HepG2 (cell line): ENCODE measurements around the gene SLC9C2. TPM values are rescaled to one million over a fixed set of nuclear protein-coding genes. Genes with fewer than 3 reads are reported as not detected.

ENCODE experiments used
- ATAC-seq: fragments of 200-7000 bp; cut with Tn5 transposase; 3 replicates; pipeline ENCODE4 v1.9.1; 2020; ENCODE audit warnings: mild to moderate bottlenecking, moderate library complexity
- BruUV-seq: library from RNA; stranded (reverse); fragments of 400-500 nt; replicated peaks from 2 replicates; lab custom pipeline; 2021; lab: Mats Ljungman, UMichigan
- CTCF ChIA-PET: fragments of 300-600 bp; formaldehyde crosslinking; extraction: SDS; loops from one replicate; lab custom pipeline; 2021; ENCODE audit warnings: low total read pairs, inconsistent platforms, low intra/inter-chr PET ratio; lab: Yijun Ruan, JAX
- POLR2A ChIA-PET: fragments of 350-600 bp; sonication (Branson Sonifier 250); formaldehyde crosslinking; loops from one replicate; lab custom pipeline; 2020; ENCODE audit warnings: antibody characterized with exemption, inconsistent platforms; lab: Yijun Ruan, JAX
- DNase-seq: peaks from one replicate; pipeline ENCODE4 v3.0.0-alpha.2; 2015; ENCODE audit warnings: low spot score
- FAIRE-seq: peaks from 3 replicates; lab custom pipeline; 2011; peaks lifted over from hg19 to GRCh38; lab: Jason Lieb, UNC
- H2AFZ ChIP-seq: one replicate; pipeline ENCODE4 v1.6.1; 2011; ENCODE audit warnings: low read length, inconsistent platforms
- H3K27ac ChIP-seq: fragments of 300-600 bp; 3 replicates; pipeline ENCODE4 v1.8.0; 2011; ENCODE audit warnings: mixed run types, mild to moderate bottlenecking, mixed read lengths, low read length, inconsistent platforms; ENCODE audit not compliant: insufficient read depth; ENCODE audit errors: extremely low read length
- H3K27me3 ChIP-seq, 2 experiments: fragments of 200-600 bp in 1 of 2; 2 replicates in 1 of 2; 3 replicates in 1 of 2; pipeline versions ENCODE4 v1.6.0 to v1.8.0; 2011; ENCODE audit warnings: low read length in 2 of 2, mild to moderate bottlenecking in 2 of 2, moderate library complexity in 2 of 2, inconsistent platforms in 1 of 2; ENCODE audit not compliant: insufficient read depth in 2 of 2, control insufficient read depth in 1 of 2
- H3K36me3 ChIP-seq, 2 experiments: fragments of 200-600 bp in 1 of 2; replicated peaks in 1 of 2; 2 replicates in 1 of 2; 3 replicates in 1 of 2; pipeline versions ENCODE4 v1.5.1 to v1.8.0; 2011; ENCODE audit warnings: low read length in 2 of 2, inconsistent platforms in 1 of 2; ENCODE audit not compliant: insufficient read depth in 2 of 2, control insufficient read depth in 1 of 2
- H3K4me1 ChIP-seq: 2 replicates; pipeline ENCODE4 v1.5.1; 2012; ENCODE audit warnings: low read length, inconsistent platforms; ENCODE audit not compliant: insufficient read depth
- H3K4me2 ChIP-seq: 2 replicates; pipeline ENCODE4 v1.6.0; 2011; ENCODE audit warnings: low read depth, low read length, inconsistent platforms
- H3K4me3 ChIP-seq, 3 experiments: fragments of 200-600 bp in 1 of 3; sonication (generic), shearing (Covaris generic) in 1 of 3; replicated peaks in 1 of 3; 2 replicates each; pipeline ENCODE4 v1.5.1; 2011 to 2016; ENCODE audit warnings: low read length in 3 of 3, inconsistent platforms in 2 of 3, low read depth in 2 of 3, mild to moderate bottlenecking in 2 of 3, control low read depth in 1 of 3, mixed read lengths in 1 of 3; ENCODE audit not compliant: insufficient read depth in 1 of 3
- H3K79me2 ChIP-seq: one replicate; pipeline ENCODE4 v1.6.1; 2011; ENCODE audit warnings: low read length, inconsistent platforms; ENCODE audit not compliant: insufficient read depth
- H3K9ac ChIP-seq: 2 replicates; pipeline ENCODE4 v1.6.0; 2011; ENCODE audit warnings: mild to moderate bottlenecking, low read depth, low read length, inconsistent platforms; ENCODE audit not compliant: insufficient read depth
- H3K9me3 ChIP-seq: 2 replicates; pipeline ENCODE4 v1.5.1; 2012; ENCODE audit warnings: mild to moderate bottlenecking, low read length
- H4K20me1 ChIP-seq: 2 replicates; pipeline ENCODE4 v1.6.0; 2011; ENCODE audit warnings: inconsistent platforms, mild to moderate bottlenecking, low read length, moderate library complexity; ENCODE audit not compliant: insufficient read depth
- CEBPZ ChIP-seq: IDR thresholded peaks from 2 replicates; pipeline ENCODE4 v1.6.1; 2012; ENCODE audit warnings: low read length, improper control_type of control experiment
- GABPB1 ChIP-seq: IDR thresholded peaks from 2 replicates; pipeline ENCODE4 v1.6.1; 2016; ENCODE audit warnings: mild to moderate bottlenecking, missing genetic modification reagents, moderate library complexity, missing compliant biosample characterization
- PRDM4 ChIP-seq: sonication (generic); formaldehyde crosslinking; IDR thresholded peaks from 2 replicates; pipeline ENCODE4 v1.9.0; 2021; ENCODE audit warnings: missing genetic modification reagents, borderline replicate concordance
- SP140L ChIP-seq: sonication (generic); formaldehyde crosslinking; IDR thresholded peaks from 2 replicates; pipeline ENCODE4 v1.4.0; 2020; ENCODE audit warnings: missing genetic modification reagents, borderline replicate concordance
- TCF12 ChIP-seq, 2 experiments: fragments of 450-650 bp in 1 of 2; sonication (generic) in 1 of 2; formaldehyde crosslinking in 1 of 2; IDR thresholded peaks; 2 replicates each; pipeline versions ENCODE4 v1.6.1 to v1.8.0; 2017 to 2022; ENCODE audit warnings: antibody characterized with exemption in 1 of 2, mild to moderate bottlenecking in 1 of 2, missing genetic modification reagents in 1 of 2, moderate library complexity in 1 of 2
- ZNF782 ChIP-seq: sonication (generic); formaldehyde crosslinking; IDR thresholded peaks from 2 replicates; pipeline ENCODE4 v1.4.0; 2020; ENCODE audit warnings: missing genetic modification reagents, mild to moderate bottlenecking, borderline replicate concordance
- ZXDC ChIP-seq: sonication (generic); formaldehyde crosslinking; IDR thresholded peaks from 2 replicates; pipeline ENCODE4 v1.5.0; 2020; ENCODE audit warnings: mild to moderate bottlenecking, missing genetic modification reagents
- WGBS: methylation state at CpG from one replicate; pipeline ENCODE4 v1.1.6; 2017; ENCODE audit warnings: low lambda C conversion rate; 5-methylcytosine and 5-hydroxymethylcytosine counted together
- in situ Hi-C: cut with HindIII; loops from 2 replicates; pipeline ENCODE4 v1.10.0; 2017; ENCODE audit warnings: low pct_unique_long_range_greater_than_20kb; ENCODE audit not compliant: extremely low pct_ligation_motif_present
- intact Hi-C: fragments of 100-400 bp; cut with micrococcal nuclease; formaldehyde crosslinking; loops from one replicate; pipeline ENCODE4 v1.10.0; 2022; ENCODE audit not compliant: unreplicated experiment
- polyA plus RNA-seq, 8 experiments: library from polyadenylated mRNA; depleted of rRNA in 3 of 8; stranded (reverse) in 7 of 8; unstranded in 1 of 8; fragments of >200 nt; fragmentation: Illumina TruSeq in 4 of 8; extraction: Trizol in 4 of 8; gene quantifications; 2 replicates each; pipeline versions ENCODE4 v1.2.1 to v1.2.3, GENCODE V29; 2011 to 2016; ENCODE audit warnings: low read depth in 4 of 8, missing spikeins in 1 of 8, mixed read lengths in 1 of 8; ENCODE audit not compliant: insufficient read depth in 1 of 8
- total RNA-seq, 5 experiments: library from RNA; depleted of rRNA; stranded (reverse); fragments of >200 nt; fragmentation: Illumina TruSeq; extraction: Trizol; gene quantifications; 2 replicates each; pipeline ENCODE4 v1.2.3, GENCODE V29; 2016; ENCODE audit warnings: low read depth in 1 of 5

Gene SLC9C2
- total and polyA plus RNA-seq, 2 of the 13 experiments (the other 11 are each of a cell fraction or from before 2014, with no cell fraction given): 0.03 TPM; not detected in 1

- TF ChIP-seq GABPB1 (CRISPR knock-in tag) (no peak), PRDM4 (CRISPR knock-in tag) (no peak), SP140L (CRISPR knock-in tag) (no peak), ZNF782 (CRISPR knock-in tag) (no peak), ZXDC (CRISPR knock-in tag) (no peak)
Observed at GRCh38 chr1:173549813-173550212, 53.1 kb downstream of the SLC9C2 start (continued).

GRCh38 chr1:173545688-173546087, 57.2 kb downstream of the SLC9C2 start:
- H3K4me2 ChIP-seq: no peak overlapping the region
- no peaks in the 10 kb centered on the region for H4K20me1 ChIP-seq
- CTCF ChIA-PET: no interaction called here
- H3K4me1 ChIP-seq: no peaks in the 10 kb centered on the region
- WGBS: 44% methylated on average over 3 of the region's 3 CpGs
- H3K9me3 ChIP-seq: no peaks in the 10 kb centered on the region
- H3K79me2 ChIP-seq: no peaks in the 10 kb centered on the region
- H3K4me3 ChIP-seq: no peak overlapping the region
- POLR2A ChIA-PET: no interaction called here
- intact Hi-C loops: no loop called here
- no peak for FAIRE-seq
- no peak for DNase-seq
- ATAC-seq: no peak
- H3K9ac ChIP-seq: no peak overlapping the region
- H2AFZ ChIP-seq: no peak overlapping the region
- TF ChIP-seq CEBPZ (no peak), TCF12 (IDR thresholded peaks at IDR 0.05) (no peak), TCF12 (CRISPR knock-in tag; IDR thresholded peaks at IDR 0.05) (no peak)
- in situ Hi-C loops: no loop called here
- no TSS peak for BruUV-seq
- no peaks in the 10 kb centered on the region for H3K36me3 ChIP-seq
- no peak overlapping the region for H3K27ac ChIP-seq
- H3K27me3 ChIP-seq: no peaks in the 10 kb centered on the region
